ENCODE measurements around the gene AIP. TPM values are rescaled to one million over a fixed set of nuclear protein-coding genes. Genes with fewer than 3 reads are reported as not detected.

Gene AIP
- total and polyA plus RNA-seq, 2 donors (not counting 1 experiment from before 2014, with no cell fraction given): 127 to 205 TPM

DNA sequence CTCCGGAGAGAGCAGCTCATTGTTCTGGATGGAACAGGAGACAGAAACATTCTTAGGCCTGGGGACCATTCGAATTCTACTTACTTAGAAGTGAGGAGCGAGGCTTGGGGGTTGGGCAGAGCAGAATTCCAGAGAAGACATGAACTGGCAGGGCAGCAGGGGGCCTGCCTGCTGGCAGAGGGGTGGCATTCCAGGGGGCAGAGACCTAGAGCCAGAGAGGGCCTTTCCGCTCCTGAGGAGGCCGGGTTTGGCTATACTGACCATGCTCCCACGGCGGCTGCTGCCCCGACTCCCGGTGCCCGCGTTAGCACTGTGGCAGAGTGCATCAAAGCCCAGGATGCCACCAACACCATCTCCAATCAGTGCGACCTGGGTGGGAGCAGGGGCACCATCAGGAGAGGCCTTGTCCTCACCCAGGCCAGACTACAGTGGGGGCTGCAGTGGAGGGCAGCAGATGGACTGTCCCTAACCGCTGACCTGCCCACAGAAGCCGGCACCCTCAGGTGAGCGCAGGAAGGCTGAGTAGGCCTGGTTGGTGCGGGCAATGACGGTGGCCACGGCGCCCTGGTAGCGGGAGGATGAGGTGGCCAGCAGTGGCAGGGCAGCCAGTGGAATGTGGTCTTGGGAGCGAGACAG, 14.9 kb downstream of the AIP start:
- peaks cover 0 to 1% of the 10 kb centered on the region in 2 donors for H3K4me1 ChIP-seq (ENCODE audit: control insufficient read depth in 2 of 2, insufficient read depth in 2 of 2, low read length in 2 of 2)
- peaks cover 19% of the 10 kb centered on the region for H3K79me2 ChIP-seq (ENCODE audit: control insufficient read depth, insufficient read depth, low read length)
- CTCF ChIA-PET: no interaction called here
- no peak overlapping the region for H3K9ac ChIP-seq (ENCODE audit: low read length)
- no peak overlapping the region for H3K4me3 ChIP-seq (ENCODE audit: control extremely low read depth in 1 of 5, extremely low read depth in 1 of 5, insufficient read depth in 1 of 5, low read depth in 2 of 5, low read length in 4 of 5)
- no peak overlapping the region for H2AFZ ChIP-seq (ENCODE audit: insufficient read depth, low read depth, low read length, poor library complexity, severe bottlenecking)
- intact Hi-C loops (cut with micrococcal nuclease): no loop called here
- 96% methylated on average over 19 of the region's 21 CpGs for WGBS (ENCODE audit: insufficient coverage)
- no peak overlapping the region for H3K4me3 Mint-ChIP-seq
- no peak for TF ChIP-seq EZH2 (IDR thresholded peaks at IDR 0.05; ENCODE audit: borderline replicate concordance, insufficient read depth, low read depth, low read length, poor library complexity, severe bottlenecking)
- TF ChIP-seq, protein P1, sequence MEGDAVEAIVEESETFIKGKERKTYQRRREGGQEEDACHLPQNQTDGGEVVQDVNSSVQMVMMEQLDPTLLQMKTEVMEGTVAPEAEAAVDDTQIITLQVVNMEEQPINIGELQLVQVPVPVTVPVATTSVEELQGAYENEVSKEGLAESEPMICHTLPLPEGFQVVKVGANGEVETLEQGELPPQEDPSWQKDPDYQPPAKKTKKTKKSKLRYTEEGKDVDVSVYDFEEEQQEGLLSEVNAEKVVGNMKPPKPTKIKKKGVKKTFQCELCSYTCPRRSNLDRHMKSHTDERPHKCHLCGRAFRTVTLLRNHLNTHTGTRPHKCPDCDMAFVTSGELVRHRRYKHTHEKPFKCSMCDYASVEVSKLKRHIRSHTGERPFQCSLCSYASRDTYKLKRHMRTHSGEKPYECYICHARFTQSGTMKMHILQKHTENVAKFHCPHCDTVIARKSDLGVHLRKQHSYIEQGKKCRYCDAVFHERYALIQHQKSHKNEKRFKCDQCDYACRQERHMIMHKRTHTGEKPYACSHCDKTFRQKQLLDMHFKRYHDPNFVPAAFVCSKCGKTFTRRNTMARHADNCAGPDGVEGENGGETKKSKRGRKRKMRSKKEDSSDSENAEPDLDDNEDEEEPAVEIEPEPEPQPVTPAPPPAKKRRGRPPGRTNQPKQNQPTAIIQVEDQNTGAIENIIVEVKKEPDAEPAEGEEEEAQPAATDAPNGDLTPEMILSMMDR (IDR thresholded peaks at IDR 0.05): no peak
- POLR2A ChIA-PET: no interaction called here
- no peaks in the 10 kb centered on the region for H3K27me3 Mint-ChIP-seq
- peaks cover 0 to 83% of the 10 kb centered on the region in 2 experiments for H3K36me3 ChIP-seq (replicated peaks in 1 of 2; ENCODE audit: control extremely low read depth in 1 of 2, control insufficient read depth in 1 of 2, extremely low read depth in 1 of 2, insufficient read depth in 2 of 2, low read length in 1 of 2)
- no peaks in the 10 kb centered on the region for H3K9me3 ChIP-seq (ENCODE audit: control extremely low read depth in 1 of 3, control insufficient read depth in 2 of 3, insufficient read depth in 1 of 3, low read length in 2 of 3)
- no peak overlapping the region for H3K4me2 ChIP-seq (replicated peaks; ENCODE audit: low read depth, low read length, poor library complexity, severe bottlenecking)
- peaks cover 4% of the 10 kb centered on the region for H3K4me1 Mint-ChIP-seq
- H3K27ac ChIP-seq (ENCODE audit: low read length in 2 of 2): no peak overlapping the region
- DNase-seq (no peak), ATAC-seq (ENCODE audit: low read depth) (no peak)
- H3K27me3 ChIP-seq (replicated peaks in 1 of 4; ENCODE audit: control extremely low read depth in 1 of 4, control insufficient read depth in 3 of 4, insufficient read depth in 4 of 4, low read length in 3 of 4): no peaks in the 10 kb centered on the region
- H3K9me3 Mint-ChIP-seq (ENCODE audit: insufficient read depth): no peaks in the 10 kb centered on the region
- no peak overlapping the region for H3K27ac Mint-ChIP-seq
- H4K20me1 ChIP-seq (ENCODE audit: control insufficient read depth, insufficient read depth, low read length, poor library complexity, severe bottlenecking): peaks cover 45% of the 10 kb centered on the region

DNA sequence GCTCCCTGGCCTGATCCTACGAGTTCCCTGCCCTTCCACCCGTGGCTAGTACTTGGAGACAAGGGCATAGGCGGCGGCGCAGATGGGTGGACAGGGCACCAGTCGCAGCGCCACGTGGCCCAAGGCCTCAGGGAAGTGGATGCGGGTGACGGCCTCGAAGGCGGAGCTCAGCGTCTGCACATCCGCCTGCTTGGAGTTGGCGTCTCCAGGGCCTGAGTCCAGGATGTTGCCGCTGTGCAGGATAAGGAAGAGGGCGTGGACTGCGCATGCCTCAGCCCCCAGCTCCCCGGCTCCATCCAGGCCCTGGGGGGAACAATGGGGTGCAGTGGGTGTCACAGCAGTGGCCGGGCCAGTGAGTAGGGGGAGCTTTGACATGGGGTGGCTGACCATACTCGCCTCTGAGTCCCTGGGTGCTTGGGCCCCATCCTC, 15.7 kb downstream of the AIP start:
- no peak overlapping the region for H3K27ac ChIP-seq (ENCODE audit: low read length in 2 of 2)
- peaks cover 45% of the 10 kb centered on the region for H4K20me1 ChIP-seq (ENCODE audit: control insufficient read depth, insufficient read depth, low read length, poor library complexity, severe bottlenecking)
- no peak for TF ChIP-seq EZH2 (IDR thresholded peaks at IDR 0.05; ENCODE audit: borderline replicate concordance, insufficient read depth, low read depth, low read length, poor library complexity, severe bottlenecking)
- TF ChIP-seq, protein P1 (IDR thresholded peaks at IDR 0.05): no peak
- no peak overlapping the region for H3K27ac Mint-ChIP-seq
- ATAC-seq (ENCODE audit: low read depth) (no peak), DNase-seq (no peak)
- H3K4me3 Mint-ChIP-seq: no peak overlapping the region
- peaks cover 27% of the 10 kb centered on the region for H3K79me2 ChIP-seq (ENCODE audit: control insufficient read depth, insufficient read depth, low read length)
- H3K36me3 ChIP-seq (replicated peaks in 1 of 2; ENCODE audit: control extremely low read depth in 1 of 2, control insufficient read depth in 1 of 2, extremely low read depth in 1 of 2, insufficient read depth in 2 of 2, low read length in 1 of 2): peaks cover 0 to 83% of the 10 kb centered on the region in 2 experiments
- ChIA-PET POLR2A (no interaction called here), CTCF (no interaction called here)
- H3K4me1 Mint-ChIP-seq: peaks cover 10% of the 10 kb centered on the region
- H3K9ac ChIP-seq (ENCODE audit: low read length): no peak overlapping the region
- no peaks in the 10 kb centered on the region for H3K27me3 Mint-ChIP-seq
- intact Hi-C loops (cut with micrococcal nuclease): no loop called here
- H2AFZ ChIP-seq (ENCODE audit: insufficient read depth, low read depth, low read length, poor library complexity, severe bottlenecking): no peak overlapping the region
- no peak overlapping the region for H3K4me3 ChIP-seq (ENCODE audit: control extremely low read depth in 1 of 5, extremely low read depth in 1 of 5, insufficient read depth in 1 of 5, low read depth in 2 of 5, low read length in 4 of 5)
- H3K4me1 ChIP-seq (ENCODE audit: control insufficient read depth in 2 of 2, insufficient read depth in 2 of 2, low read length in 2 of 2): peaks cover 6 to 8% of the 10 kb centered on the region in 2 donors
- H3K27me3 ChIP-seq (replicated peaks in 1 of 4; ENCODE audit: control extremely low read depth in 1 of 4, control insufficient read depth in 3 of 4, insufficient read depth in 4 of 4, low read length in 3 of 4): no peaks in the 10 kb centered on the region
- WGBS (ENCODE audit: insufficient coverage): 97% methylated on average over 21 of the region's 21 CpGs
- H3K4me2 ChIP-seq (replicated peaks; ENCODE audit: low read depth, low read length, poor library complexity, severe bottlenecking): no peak overlapping the region
- H3K9me3 ChIP-seq (ENCODE audit: control extremely low read depth in 1 of 3, control insufficient read depth in 2 of 3, insufficient read depth in 1 of 3, low read length in 2 of 3): no peaks in the 10 kb centered on the region
- no peaks in the 10 kb centered on the region for H3K9me3 Mint-ChIP-seq (ENCODE audit: insufficient read depth)
